ENCODE data around the gene NTF3. TPM values are rescaled to one million over a fixed set of nuclear protein-coding genes. Genes with fewer than 3 reads are reported as not detected.

NTF3 gene
- total RNA-seq, 2 donors from 2014 or later = not detected

DNA sequence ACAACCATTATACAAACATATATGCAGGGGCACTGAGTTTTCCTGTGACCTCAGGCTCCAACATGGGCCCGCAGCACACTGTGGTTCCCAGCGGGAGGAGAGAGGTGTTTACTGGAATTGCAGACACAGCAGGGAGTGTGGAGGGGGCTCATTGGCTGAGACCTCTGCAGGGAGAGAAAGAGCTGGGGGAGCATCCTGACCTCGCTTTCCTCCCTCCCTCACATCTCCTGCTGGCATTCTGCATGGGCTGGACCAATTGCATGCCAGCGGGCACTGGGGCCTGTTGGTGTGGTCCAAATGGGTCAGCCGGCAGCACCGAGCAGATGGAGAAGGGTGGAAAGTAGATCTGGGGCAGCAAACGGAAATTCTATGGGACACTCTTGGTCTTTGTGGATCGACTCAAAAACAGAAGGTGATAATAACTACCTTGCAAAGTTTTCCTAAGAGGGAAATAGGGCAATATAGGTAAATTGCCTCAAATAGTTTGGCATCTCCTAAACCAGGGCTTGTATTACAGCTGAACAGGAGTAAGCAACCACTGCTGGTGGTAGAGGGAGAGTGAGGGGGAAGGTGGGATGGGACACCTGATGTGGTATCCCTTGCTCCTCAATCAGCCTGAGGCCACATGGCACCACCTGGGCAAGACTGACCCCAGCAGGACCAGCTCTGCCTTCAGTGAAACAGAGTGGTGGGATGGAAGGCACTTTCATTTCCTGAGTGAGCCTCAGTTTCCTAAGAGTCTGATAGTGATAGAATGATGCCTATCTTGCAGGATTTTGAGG, 86.9 kb downstream of the NTF3 start:
- Mint-ChIP-seq H3K4me1 (no peaks in the 10 kb centered on the region), H3K27me3 (peaks cover 33% of the 10 kb centered on the region), H3K4me3 (no peak overlapping the region), H3K36me3 (ENCODE audit: low read depth) (peaks cover 2% of the 10 kb centered on the region), H3K27ac (no peak overlapping the region)
- ATAC-seq = no peak
- DNase-seq = no peak
- H3K9me3 ChIP-seq (ENCODE audit: control insufficient read depth, low read length, poor library complexity, severe bottlenecking) = no peaks in the 10 kb centered on the region

DNA sequence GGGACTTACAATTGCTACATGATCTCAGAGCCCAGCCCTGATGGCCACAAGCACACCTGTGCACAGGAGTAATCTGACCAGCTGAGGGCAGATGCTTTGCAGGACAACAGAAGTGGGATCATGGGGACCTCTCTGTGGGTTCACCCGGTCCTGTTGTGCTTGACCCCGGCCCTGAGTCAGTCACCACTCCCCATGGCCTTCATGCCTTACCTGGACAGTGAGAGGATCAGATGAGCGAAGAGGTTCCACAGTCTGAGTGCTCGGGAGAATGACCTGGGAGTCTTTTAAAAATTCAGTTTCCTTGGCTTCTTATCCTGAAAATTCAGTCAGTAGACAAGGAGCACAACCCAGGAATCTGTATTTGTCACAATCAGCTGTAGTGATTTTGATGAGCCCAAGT, 88.1 kb downstream of the NTF3 start:
- H3K4me3 Mint-ChIP-seq = no peak overlapping the region
- H3K9me3 ChIP-seq (ENCODE audit: control insufficient read depth, low read length, poor library complexity, severe bottlenecking) = no peaks in the 10 kb centered on the region
- H3K27me3 Mint-ChIP-seq = peaks cover 33% of the 10 kb centered on the region
- H3K36me3 Mint-ChIP-seq (ENCODE audit: low read depth) = peaks cover 2% of the 10 kb centered on the region
- no peaks in the 10 kb centered on the region for H3K4me1 Mint-ChIP-seq
- ATAC-seq = no peak
- no peak for DNase-seq
- no peak overlapping the region for H3K27ac Mint-ChIP-seq

DNA sequence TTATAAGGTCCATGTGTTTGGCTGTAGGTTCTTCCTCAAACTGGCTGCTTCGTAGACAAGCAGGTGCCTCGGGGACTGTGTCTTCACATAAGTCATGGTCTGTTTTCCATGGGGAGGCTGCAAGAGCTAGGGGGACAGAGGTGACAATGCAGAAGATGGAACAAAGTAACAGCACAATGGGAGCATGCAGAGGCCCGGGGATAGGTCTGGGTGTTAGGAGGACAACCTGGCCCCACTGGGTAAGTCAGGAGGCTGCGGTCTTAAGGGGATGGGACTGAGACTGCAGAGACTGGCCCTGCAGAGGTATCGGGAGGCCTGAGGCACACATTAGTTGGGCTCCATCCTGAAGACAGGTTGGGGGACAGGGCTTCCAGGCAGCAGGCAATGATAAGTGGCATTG, 88.9 kb downstream of the NTF3 start:
- Mint-ChIP-seq H3K4me3 (no peak overlapping the region), H3K36me3 (ENCODE audit: low read depth) (peaks cover 2% of the 10 kb centered on the region), H3K4me1 (no peaks in the 10 kb centered on the region), H3K27ac (no peak overlapping the region), H3K27me3 (peaks cover 33% of the 10 kb centered on the region)
- DNase-seq (no peak), ATAC-seq (no peak)
- H3K9me3 ChIP-seq (ENCODE audit: control insufficient read depth, low read length, poor library complexity, severe bottlenecking) = no peaks in the 10 kb centered on the region

- no peak for ATAC-seq
- Mint-ChIP-seq H3K36me3 (ENCODE audit: low read depth) (peaks cover 2% of the 10 kb centered on the region), H3K27ac (no peak overlapping the region), H3K4me1 (no peaks in the 10 kb centered on the region), H3K27me3 (peaks cover 33% of the 10 kb centered on the region), H3K4me3 (no peak overlapping the region)
- no peaks in the 10 kb centered on the region for H3K9me3 ChIP-seq (ENCODE audit: control insufficient read depth, low read length, poor library complexity, severe bottlenecking)
- no peak for DNase-seq
Measured at GRCh38 chr12:5521456-5522325, 89.8 kb downstream of the NTF3 start.

DNA sequence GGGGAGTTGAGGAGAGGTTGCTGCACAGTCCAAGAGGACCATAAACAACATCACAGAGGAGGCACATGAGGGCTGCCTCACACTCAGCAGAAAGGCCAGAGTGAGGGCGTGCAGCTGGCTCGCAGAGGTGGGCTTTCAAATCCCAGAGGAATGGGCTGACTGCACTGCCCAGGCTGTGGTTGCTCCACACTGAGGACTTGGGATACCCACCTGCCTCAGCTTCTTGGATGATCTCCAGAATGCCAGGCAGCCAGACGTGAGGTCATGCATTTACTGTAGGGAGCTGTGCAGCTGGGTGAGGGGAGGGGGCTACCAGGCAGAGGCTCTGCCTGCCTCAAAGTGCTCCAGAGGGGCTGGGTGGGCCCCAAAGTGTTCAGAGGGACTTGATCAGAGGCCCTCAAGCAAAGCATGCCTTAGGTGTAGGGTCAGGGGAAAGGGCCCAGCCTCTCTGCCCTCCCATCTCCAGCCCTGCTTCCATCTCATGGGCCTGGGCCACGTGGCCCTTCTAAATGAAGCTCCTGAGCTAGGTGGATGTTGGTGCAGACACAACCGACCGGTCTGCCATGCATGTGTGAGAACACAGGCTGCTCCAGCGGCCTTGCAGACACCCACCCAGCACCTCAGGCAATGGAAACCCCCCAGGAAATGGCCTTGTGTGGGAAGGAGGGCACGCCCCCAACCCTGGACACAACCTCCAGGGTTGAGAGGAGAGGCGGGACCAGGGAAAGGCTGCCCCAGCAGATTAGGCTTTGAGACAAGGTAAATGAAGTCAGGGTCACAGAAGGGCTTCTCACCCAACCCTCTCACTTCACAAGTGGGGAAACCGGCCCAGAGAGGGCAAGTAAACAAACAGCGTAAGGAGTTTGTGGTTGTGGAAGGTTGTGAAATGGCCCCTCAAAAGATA, 90.8 kb downstream of the NTF3 start:
- H3K4me3 Mint-ChIP-seq = no peak overlapping the region
- ATAC-seq = no peak

GRCh38 chr12:5523396-5524115, 91.6 kb downstream of the NTF3 start:
- DNase-seq = no peak
- H3K27me3 Mint-ChIP-seq = peaks cover 37% of the 10 kb centered on the region
- H3K4me1 Mint-ChIP-seq = no peaks in the 10 kb centered on the region
- H3K27ac Mint-ChIP-seq = no peak overlapping the region
- H3K4me3 Mint-ChIP-seq = no peak overlapping the region
- H3K9me3 ChIP-seq (ENCODE audit: control insufficient read depth, low read length, poor library complexity, severe bottlenecking) = no peaks in the 10 kb centered on the region
- ATAC-seq = no peak
- peaks cover 2% of the 10 kb centered on the region for H3K36me3 Mint-ChIP-seq (ENCODE audit: low read depth)

More for the DNA sequence above, 90.8 kb downstream of the NTF3 start:
- no peaks in the 10 kb centered on the region for H3K9me3 ChIP-seq (ENCODE audit: control insufficient read depth, low read length, poor library complexity, severe bottlenecking)
- no peak overlapping the region for H3K27ac Mint-ChIP-seq
- DNase-seq = no peak
- H3K36me3 Mint-ChIP-seq (ENCODE audit: low read depth) = peaks cover 2% of the 10 kb centered on the region
- H3K27me3 Mint-ChIP-seq = peaks cover 39% of the 10 kb centered on the region
- H3K4me1 Mint-ChIP-seq = no peaks in the 10 kb centered on the region

- Mint-ChIP-seq H3K4me3 (no peak overlapping the region), H3K27me3 (peaks cover 34% of the 10 kb centered on the region), H3K27ac (no peak overlapping the region), H3K4me1 (no peaks in the 10 kb centered on the region), H3K36me3 (ENCODE audit: low read depth) (peaks cover 2% of the 10 kb centered on the region)
- ATAC-seq (no peak), DNase-seq (no peak)
- no peaks in the 10 kb centered on the region for H3K9me3 ChIP-seq (ENCODE audit: control insufficient read depth, low read length, poor library complexity, severe bottlenecking)
Measured at GRCh38 chr12:5524116-5524768, 92.3 kb downstream of the NTF3 start.

- no peaks in the 10 kb centered on the region for H3K36me3 Mint-ChIP-seq (ENCODE audit: low read depth)
- H3K27me3 Mint-ChIP-seq = peaks cover 29% of the 10 kb centered on the region
- DNase-seq = no peak
- ATAC-seq = no peak
- no peak overlapping the region for H3K27ac Mint-ChIP-seq
- H3K4me1 Mint-ChIP-seq = no peaks in the 10 kb centered on the region
- no peak overlapping the region for H3K4me3 Mint-ChIP-seq
- no peaks in the 10 kb centered on the region for H3K9me3 ChIP-seq (ENCODE audit: control insufficient read depth, low read length, poor library complexity, severe bottlenecking)
Measured at GRCh38 chr12:5524769-5525436, 93.0 kb downstream of the NTF3 start.

GRCh38 chr12:5525783-5526367, 94.0 kb downstream of the NTF3 start:
- Mint-ChIP-seq H3K4me1 (no peaks in the 10 kb centered on the region), H3K27ac (no peak overlapping the region), H3K36me3 (ENCODE audit: low read depth) (no peaks in the 10 kb centered on the region), H3K27me3 (peaks cover 20% of the 10 kb centered on the region), H3K4me3 (no peak overlapping the region)
- DNase-seq (no peak), ATAC-seq (no peak)
- no peaks in the 10 kb centered on the region for H3K9me3 ChIP-seq (ENCODE audit: control insufficient read depth, low read length, poor library complexity, severe bottlenecking)

DNA sequence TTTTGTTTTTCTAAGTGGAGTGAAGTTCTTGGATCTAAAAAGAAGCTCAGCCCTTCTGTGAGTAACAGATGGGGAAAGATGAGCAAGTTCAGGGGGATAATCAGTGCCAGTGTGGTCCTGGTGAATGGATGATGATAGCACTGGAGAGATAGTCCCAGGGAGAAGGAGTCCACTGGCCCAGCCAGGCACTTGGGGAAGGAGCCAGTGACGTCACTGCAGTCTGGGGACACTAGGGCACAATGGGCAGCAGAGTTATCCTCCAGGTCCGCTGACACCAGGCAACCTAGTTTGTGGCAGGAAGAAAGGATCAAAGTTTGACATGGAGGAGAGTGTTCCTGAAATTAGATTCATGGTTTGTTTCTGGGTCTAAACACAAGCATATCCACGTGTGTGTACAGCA, 101.5 kb downstream of the NTF3 start:
- no peak for DNase-seq
- no peak overlapping the region for H3K27ac Mint-ChIP-seq
- no peaks in the 10 kb centered on the region for H3K9me3 ChIP-seq (ENCODE audit: control insufficient read depth, low read length, poor library complexity, severe bottlenecking)
- no peak for ATAC-seq
- H3K4me3 Mint-ChIP-seq = no peak overlapping the region
- no peaks in the 10 kb centered on the region for H3K4me1 Mint-ChIP-seq
- peaks cover 10% of the 10 kb centered on the region for H3K27me3 Mint-ChIP-seq
- H3K36me3 Mint-ChIP-seq (ENCODE audit: low read depth) = no peaks in the 10 kb centered on the region

DNA sequence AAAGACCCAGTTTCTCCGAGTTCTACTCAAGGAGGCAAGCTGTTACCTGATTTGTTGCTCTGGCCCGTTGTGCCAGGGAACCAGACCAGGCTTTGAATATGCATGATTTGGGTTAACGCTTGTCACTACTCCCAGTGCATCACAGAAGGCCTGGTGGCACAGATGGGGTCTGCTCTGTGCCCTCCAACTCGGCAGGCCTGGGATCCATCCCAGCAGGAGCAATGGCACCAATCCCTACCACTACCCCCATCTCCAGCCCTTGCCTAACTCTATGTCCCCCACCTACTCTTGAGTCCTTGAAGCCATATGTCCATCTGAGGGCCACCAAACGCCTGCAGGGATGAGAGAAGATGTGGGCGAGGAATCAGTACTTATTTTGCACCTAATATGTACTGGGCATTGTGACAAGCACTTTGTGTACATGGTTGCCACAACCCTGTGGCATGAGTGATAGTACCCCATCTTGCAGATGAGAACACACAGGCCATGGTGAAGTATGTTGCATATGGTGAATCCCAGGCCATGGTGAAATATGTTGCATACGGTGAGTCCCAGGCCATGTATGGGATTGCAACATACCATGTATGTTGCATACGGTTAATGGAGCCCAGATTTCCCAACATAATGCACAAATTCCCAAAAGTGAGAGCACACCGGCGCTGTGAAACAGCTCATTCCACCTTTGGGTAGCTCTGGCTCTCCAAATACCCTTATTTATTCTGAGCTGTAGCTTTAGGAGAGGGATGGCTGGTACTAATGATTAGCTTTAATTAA, 102.7 kb downstream of the NTF3 start:
- Mint-ChIP-seq H3K36me3 (ENCODE audit: low read depth) (no peaks in the 10 kb centered on the region), H3K27ac (no peak overlapping the region), H3K27me3 (peaks cover 10% of the 10 kb centered on the region), H3K4me3 (no peak overlapping the region), H3K4me1 (no peaks in the 10 kb centered on the region)
- H3K9me3 ChIP-seq (ENCODE audit: control insufficient read depth, low read length, poor library complexity, severe bottlenecking) = no peaks in the 10 kb centered on the region
- ATAC-seq = no peak
- DNase-seq = no peak

Data from T-helper 17 cell (primary cell).